HepG2 (cell line): ENCODE results near the gene HPGD. TPM values are rescaled to one million over a fixed set of nuclear protein-coding genes. Genes with fewer than 3 reads are reported as not detected.

Source experiments
- AHDC1 ChIP-seq: sonication (generic); formaldehyde crosslinking; IDR thresholded peaks from 2 replicates; pipeline ENCODE4 v1.5.1; 2020; ENCODE audit warnings: mild to moderate bottlenecking, missing genetic modification reagents, borderline replicate concordance
- FOSL2 ChIP-seq: sonication (generic); formaldehyde crosslinking; IDR thresholded peaks from 2 replicates; pipeline ENCODE4 v1.4.0; 2020; ENCODE audit warnings: missing genetic modification reagents
- GTF2F1 ChIP-seq: fragments of 150-350 bp; IDR thresholded peaks from 2 replicates; pipeline ENCODE4 v1.6.1; 2014; ENCODE audit warnings: low read length
- MED8 ChIP-seq: sonication (generic); formaldehyde crosslinking; IDR thresholded peaks from 2 replicates; pipeline ENCODE4 v1.8.1; 2023; ENCODE audit warnings: mild to moderate bottlenecking, missing genetic modification reagents; ENCODE audit not compliant: insufficient replicate concordance
- MIER2 ChIP-seq: IDR thresholded peaks from 2 replicates; pipeline ENCODE4 v1.6.1; 2016; ENCODE audit warnings: missing biosample characterization, missing genetic modification reagents
- POLR2AphosphoS5 ChIP-seq: IDR thresholded peaks from 2 replicates; pipeline ENCODE4 v1.6.1; 2012; ENCODE audit warnings: low read depth, low read length
- SIX4 ChIP-seq: sonication (generic); formaldehyde crosslinking; IDR thresholded peaks from 2 replicates; pipeline ENCODE4 v1.4.0; 2020; ENCODE audit warnings: missing genetic modification reagents
- SNAPC5 ChIP-seq: sonication (generic); formaldehyde crosslinking; IDR thresholded peaks from 2 replicates; pipeline ENCODE4 v1.8.1; 2023; ENCODE audit warnings: mild to moderate bottlenecking, missing genetic modification reagents, borderline replicate concordance
- ZBTB20 ChIP-seq: sonication (generic); formaldehyde crosslinking; IDR thresholded peaks from 2 replicates; pipeline ENCODE4 v1.8.1; 2023; ENCODE audit warnings: missing genetic modification reagents, low read depth, mild to moderate bottlenecking, borderline replicate concordance
- ZNF17 ChIP-seq: sonication (generic); formaldehyde crosslinking; IDR thresholded peaks from 2 replicates; pipeline ENCODE4 v1.5.0; 2020; ENCODE audit warnings: mild to moderate bottlenecking, missing genetic modification reagents
- ZNF263 ChIP-seq: sonication (generic); formaldehyde crosslinking; IDR thresholded peaks from 2 replicates; pipeline ENCODE4 v1.4.0; 2020; ENCODE audit warnings: missing genetic modification reagents
- ZNF30 ChIP-seq: sonication (generic); formaldehyde crosslinking; IDR thresholded peaks from 2 replicates; pipeline ENCODE4 v1.5.0; 2020; ENCODE audit warnings: mild to moderate bottlenecking, missing genetic modification reagents
- ZNF382 ChIP-seq: sonication (generic); formaldehyde crosslinking; IDR thresholded peaks from 2 replicates; pipeline ENCODE4 v1.5.0; 2020; ENCODE audit warnings: missing genetic modification reagents, mild to moderate bottlenecking, borderline replicate concordance
- ZNF383 ChIP-seq: sonication (generic); formaldehyde crosslinking; IDR thresholded peaks from 2 replicates; pipeline ENCODE4 v1.4.0; 2020; ENCODE audit warnings: missing genetic modification reagents, mild to moderate bottlenecking, borderline replicate concordance
- ZNF569 ChIP-seq: sonication (generic); formaldehyde crosslinking; IDR thresholded peaks from 2 replicates; pipeline ENCODE4 v1.5.0; 2020; ENCODE audit warnings: mild to moderate bottlenecking, missing genetic modification reagents, moderate library complexity, borderline replicate concordance
- ZNF597 ChIP-seq: sonication (generic); formaldehyde crosslinking; IDR thresholded peaks from 2 replicates; pipeline ENCODE4 v1.5.0; 2020; ENCODE audit warnings: missing genetic modification reagents
- ZNF598 ChIP-seq: sonication (generic); formaldehyde crosslinking; IDR thresholded peaks from 2 replicates; pipeline ENCODE4 v1.5.1; 2020; ENCODE audit warnings: mild to moderate bottlenecking, missing genetic modification reagents, borderline replicate concordance
- ZNF710 ChIP-seq: sonication (generic); formaldehyde crosslinking; IDR thresholded peaks from 2 replicates; pipeline ENCODE4 v1.5.0; 2020; ENCODE audit warnings: mild to moderate bottlenecking, missing genetic modification reagents, borderline replicate concordance
- ZNF713 ChIP-seq: sonication (generic); formaldehyde crosslinking; IDR thresholded peaks from 2 replicates; pipeline ENCODE4 v1.4.0; 2020; ENCODE audit warnings: mild to moderate bottlenecking, missing genetic modification reagents
- ZNF720 ChIP-seq: sonication (generic); formaldehyde crosslinking; IDR thresholded peaks from 2 replicates; pipeline ENCODE4 v1.4.0; 2020; ENCODE audit warnings: missing genetic modification reagents
- ZNF792 ChIP-seq: IDR thresholded peaks from 2 replicates; pipeline ENCODE4 v1.6.1; 2016
- ZSCAN9 ChIP-seq: IDR thresholded peaks from 2 replicates; pipeline ENCODE4 v1.6.1; 2016; ENCODE audit warnings: borderline replicate concordance
- polyA plus RNA-seq, 8 experiments: library from polyadenylated mRNA; depleted of rRNA in 3 of 8; stranded (reverse) in 7 of 8; unstranded in 1 of 8; fragments of >200 nt; fragmentation: Illumina TruSeq in 4 of 8; extraction: Trizol in 4 of 8; gene quantifications; 2 replicates each; pipeline versions ENCODE4 v1.2.1 to v1.2.3, GENCODE V29; 2011 to 2016; ENCODE audit warnings: low read depth in 4 of 8, missing spikeins in 1 of 8, mixed read lengths in 1 of 8; ENCODE audit not compliant: insufficient read depth in 1 of 8
- total RNA-seq, 5 experiments: library from RNA; depleted of rRNA; stranded (reverse); fragments of >200 nt; fragmentation: Illumina TruSeq; extraction: Trizol; gene quantifications; 2 replicates each; pipeline ENCODE4 v1.2.3, GENCODE V29; 2016; ENCODE audit warnings: low read depth in 1 of 5

HPGD gene
- total and polyA plus RNA-seq, 2 of the 13 experiments (the other 11 are each of a cell fraction or from before 2014, with no cell fraction given) = 0.13 to 0.24 TPM

GRCh38 chr4:174461466-174462106 lies 60.7 kb downstream of the HPGD start (continued):
- TF ChIP-seq MED8 (CRISPR knock-in tag) = no peak
- no peak for TF ChIP-seq ZNF382
- no peak for TF ChIP-seq SIX4 (CRISPR knock-in tag)
- no peak for TF ChIP-seq ZNF17 (CRISPR knock-in tag)
- TF ChIP-seq GTF2F1 = no peak
- TF ChIP-seq ZNF30 (CRISPR knock-in tag) = no peak
- TF ChIP-seq ZSCAN9 = 0 out of 2 replicates have a peak, but pooled peaks have one; percentile 46
- TF ChIP-seq AHDC1 (CRISPR knock-in tag) = peak; percentile 65; the same call in 1 of the 2 replicates
- TF ChIP-seq ZNF720 (CRISPR knock-in tag) = no peak
- TF ChIP-seq ZNF597 (CRISPR knock-in tag) = no peak
- TF ChIP-seq ZNF792 = no peak
- no peak for TF ChIP-seq ZNF710 (CRISPR knock-in tag)
- no peak for TF ChIP-seq ZBTB20 (CRISPR knock-in tag)
- TF ChIP-seq POLR2AphosphoS5 = no peak
- TF ChIP-seq ZNF713 (CRISPR knock-in tag) = no peak
- TF ChIP-seq FOSL2 = peak; percentile 96
- TF ChIP-seq SNAPC5 (CRISPR knock-in tag) = no peak
- 0 out of 2 replicates have a peak, but pooled peaks have one; percentile 38 for TF ChIP-seq MIER2
- no peak for TF ChIP-seq ZNF598 (CRISPR knock-in tag)
- TF ChIP-seq ZNF383 (CRISPR knock-in tag) = no peak
- no peak for TF ChIP-seq ZNF263 (CRISPR knock-in tag)
- TF ChIP-seq ZNF569 (CRISPR knock-in tag) = no peak
